ENCODE measurements around the gene ABHD17C. TPM values are rescaled to one million over a fixed set of nuclear protein-coding genes. Genes with fewer than 3 reads are reported as not detected.

Gene ABHD17C
- total and polyA plus RNA-seq, 2 experiments from 2014 or later: 2.1 to 8.3 TPM

GRCh38 chr15:80780416-80781221 is 85.5 kb downstream of the ABHD17C start:
- Histone ChIP-seq H3K27ac (no peak overlapping the region), H4K20me1 (ENCODE audit: insufficient read depth) (0 out of 2 replicates have a peak, but pooled peaks cover 15% of the 10 kb centered on the region), H3K79me2 (ENCODE audit: insufficient read depth) (peaks cover 22% of the 10 kb centered on the region; the same call in 1 of the 2 replicates), H3K9me3 (ENCODE audit: low read depth) (no peaks in the 10 kb centered on the region), H3K9ac (peak overlapping the region; percentile 53), H3K9me2 (ENCODE audit: insufficient read depth) (no peaks in the 10 kb centered on the region), H3F3A (ENCODE audit: insufficient read depth) (peaks cover 76% of the 10 kb centered on the region), H3K36me3 (ENCODE audit: low read depth) (peaks cover 21% of the 10 kb centered on the region), H3K4me1 (ENCODE audit: insufficient read depth) (peaks cover 33% of the 10 kb centered on the region), H3K27me3 (replicated peaks; ENCODE audit: insufficient read depth) (no peaks in the 10 kb centered on the region), H3K4me2 (ENCODE audit: unreplicated experiment) (peak overlapping the region; percentile 87), H2AFZ (peak overlapping the region; percentile 54), H3K4me3 (peak overlapping the region; percentile 76)
- in situ Hi-C loops (cut with MboI): loop anchor here (5.0 kb wide), 1 partner anchor 323 kb away; no protein-coding TSS in a partner anchor
- TF ChIP-seq EZH2phosphoT487 (IDR thresholded peaks at IDR 0.05; ENCODE audit: insufficient read depth, low read depth) (no peak), EZH2 (IDR thresholded peaks at IDR 0.05; ENCODE audit: insufficient read depth, poor library complexity, severe bottlenecking) (no peak)
- DNase-seq: peak; percentile 85
- WGBS, 2 experiments (ENCODE audit: low coverage in 1 of 2, low lambda C conversion rate in 2 of 2, missing lambda C conversion rate in 2 of 2): 5 to 10% methylated on average over 30 to 35 of the region's 40 CpGs

DNA sequence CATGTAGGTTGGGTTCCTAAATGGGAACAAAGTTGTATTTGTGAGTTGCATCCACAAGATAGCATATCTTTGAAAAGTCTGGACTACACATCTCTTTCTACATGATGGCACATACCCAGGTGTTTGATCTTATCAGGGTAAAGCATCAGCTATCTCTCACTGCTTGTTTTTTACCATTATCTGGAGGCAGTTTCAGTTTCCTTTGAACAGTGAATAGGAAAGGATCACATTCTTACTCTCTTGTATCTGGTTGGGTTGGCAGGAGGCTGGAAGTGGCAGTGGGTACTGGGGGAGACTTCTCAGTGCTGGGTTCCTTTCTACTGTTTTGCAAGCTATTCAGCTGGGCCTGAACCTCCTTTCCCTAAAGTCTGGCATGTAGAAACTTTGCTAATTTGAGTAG is 88.2 kb downstream of the ABHD17C start:
- no peak overlapping the region for H3K9ac ChIP-seq
- no peak overlapping the region for H2AFZ ChIP-seq
- H3K36me3 ChIP-seq (ENCODE audit: low read depth): peaks cover 21% of the 10 kb centered on the region
- TF ChIP-seq EZH2phosphoT487 (IDR thresholded peaks at IDR 0.05; ENCODE audit: insufficient read depth, low read depth) (no peak), EZH2 (IDR thresholded peaks at IDR 0.05; ENCODE audit: insufficient read depth, poor library complexity, severe bottlenecking) (no peak)
- peak overlapping the region; percentile 76; the same call in 1 of the 2 replicates for H3K4me3 ChIP-seq
- no peak overlapping the region for H3K27ac ChIP-seq
- H3K79me2 ChIP-seq (ENCODE audit: insufficient read depth): peaks cover 22% of the 10 kb centered on the region; the same call in 1 of the 2 replicates
- H3K9me3 ChIP-seq (ENCODE audit: low read depth): no peaks in the 10 kb centered on the region
- H3K27me3 ChIP-seq (replicated peaks; ENCODE audit: insufficient read depth): no peaks in the 10 kb centered on the region
- DNase-seq: no peak
- 0 out of 2 replicates have a peak, but pooled peaks cover 15% of the 10 kb centered on the region for H4K20me1 ChIP-seq (ENCODE audit: insufficient read depth)
- in situ Hi-C loops (cut with MboI): loop anchor here (5.0 kb wide), 1 partner anchor 326 kb away; no protein-coding TSS in a partner anchor
- H3K4me1 ChIP-seq (ENCODE audit: insufficient read depth): peaks cover 14% of the 10 kb centered on the region
- H3K4me2 ChIP-seq (ENCODE audit: unreplicated experiment): peak overlapping the region; percentile 20
- peaks cover 75% of the 10 kb centered on the region for H3F3A ChIP-seq (ENCODE audit: insufficient read depth)
- H3K9me2 ChIP-seq (ENCODE audit: insufficient read depth): no peaks in the 10 kb centered on the region

- peaks cover 27% of the 10 kb centered on the region for H3K4me1 ChIP-seq (ENCODE audit: insufficient read depth)
- H3K27me3 ChIP-seq (replicated peaks; ENCODE audit: insufficient read depth): no peaks in the 10 kb centered on the region
- 0 out of 2 replicates have a peak, but pooled peaks cover 15% of the 10 kb centered on the region for H4K20me1 ChIP-seq (ENCODE audit: insufficient read depth)
- H3K9ac ChIP-seq: no peak overlapping the region
- peaks cover 24% of the 10 kb centered on the region for H3K36me3 ChIP-seq (ENCODE audit: low read depth)
- peaks cover 20% of the 10 kb centered on the region; the same call in 1 of the 2 replicates for H3K79me2 ChIP-seq (ENCODE audit: insufficient read depth)
- in situ Hi-C loops (cut with MboI): no loop called here
- 68 to 73% methylated on average over 5 of the region's 5 CpGs for WGBS, 2 experiments (ENCODE audit: low coverage in 1 of 2, low lambda C conversion rate in 2 of 2, missing lambda C conversion rate in 2 of 2)
- no peak overlapping the region for H3K4me3 ChIP-seq
- peak; percentile 73 for DNase-seq
- H3K9me2 ChIP-seq (ENCODE audit: insufficient read depth): no peaks in the 10 kb centered on the region
- H3K9me3 ChIP-seq (ENCODE audit: low read depth): no peaks in the 10 kb centered on the region
- no peak overlapping the region for H3K4me2 ChIP-seq (ENCODE audit: unreplicated experiment)
- TF ChIP-seq EZH2phosphoT487 (IDR thresholded peaks at IDR 0.05; ENCODE audit: insufficient read depth, low read depth) (no peak), EZH2 (IDR thresholded peaks at IDR 0.05; ENCODE audit: insufficient read depth, poor library complexity, severe bottlenecking) (no peak)
- peaks cover 90% of the 10 kb centered on the region for H3F3A ChIP-seq (ENCODE audit: insufficient read depth)
- no peak overlapping the region for H2AFZ ChIP-seq
- H3K27ac ChIP-seq: no peak overlapping the region
Measured at GRCh38 chr15:80785335-80785734, 90.2 kb downstream of the ABHD17C start.

DNA sequence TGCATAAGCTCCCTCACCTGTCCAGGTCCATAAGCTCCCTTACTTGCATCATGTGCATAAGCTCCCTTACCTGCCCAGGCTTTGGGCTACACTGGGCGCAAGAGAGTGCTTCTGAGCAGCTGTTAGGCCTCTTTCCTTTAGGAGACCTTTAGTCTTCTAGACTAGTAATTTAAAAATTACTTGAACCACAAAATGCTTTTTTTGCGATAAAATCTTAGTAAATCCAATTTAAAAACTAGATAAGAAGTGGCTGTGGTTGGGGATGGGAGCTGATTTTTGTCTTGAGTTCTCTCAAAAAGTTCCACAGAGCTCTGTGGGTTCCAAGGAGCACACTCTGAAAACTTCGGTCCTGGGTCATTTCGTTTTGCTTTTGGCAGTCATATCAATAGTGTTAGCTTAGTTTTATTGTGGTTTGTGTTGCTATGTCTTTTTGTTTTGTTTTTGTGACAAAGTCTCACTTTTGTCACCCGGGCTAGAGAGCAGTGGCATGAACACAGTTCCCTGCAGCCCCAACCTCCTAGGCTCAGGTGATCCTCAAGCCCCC is 90.8 kb downstream of the ABHD17C start:
- H3K4me2 ChIP-seq (ENCODE audit: unreplicated experiment): no peak overlapping the region
- H3K9me2 ChIP-seq (ENCODE audit: insufficient read depth): no peaks in the 10 kb centered on the region
- peaks cover 14% of the 10 kb centered on the region; the same call in 1 of the 2 replicates for H3K79me2 ChIP-seq (ENCODE audit: insufficient read depth)
- H3K4me1 ChIP-seq (ENCODE audit: insufficient read depth): peaks cover 26% of the 10 kb centered on the region
- no peak for DNase-seq
- H4K20me1 ChIP-seq (ENCODE audit: insufficient read depth): 0 out of 2 replicates have a peak, but pooled peaks cover 15% of the 10 kb centered on the region
- in situ Hi-C loops (cut with MboI): no loop called here
- H3K27ac ChIP-seq: 0 out of 2 replicates have a peak overlapping the region, but pooled peaks have one; percentile 6
- H3K4me3 ChIP-seq: no peak overlapping the region
- TF ChIP-seq EZH2 (IDR thresholded peaks at IDR 0.05; ENCODE audit: insufficient read depth, poor library complexity, severe bottlenecking) (no peak), EZH2phosphoT487 (IDR thresholded peaks at IDR 0.05; ENCODE audit: insufficient read depth, low read depth) (no peak)
- peaks cover 95% of the 10 kb centered on the region for H3F3A ChIP-seq (ENCODE audit: insufficient read depth)
- no peak overlapping the region for H3K9ac ChIP-seq
- peaks cover 30% of the 10 kb centered on the region for H3K36me3 ChIP-seq (ENCODE audit: low read depth)
- no peak overlapping the region for H2AFZ ChIP-seq
- 88 to 91% methylated on average over 5 of the region's 5 CpGs for WGBS, 2 experiments (ENCODE audit: low coverage in 1 of 2, low lambda C conversion rate in 2 of 2, missing lambda C conversion rate in 2 of 2)
- H3K9me3 ChIP-seq (ENCODE audit: low read depth): no peaks in the 10 kb centered on the region
- H3K27me3 ChIP-seq (replicated peaks; ENCODE audit: insufficient read depth): no peaks in the 10 kb centered on the region

All from GM23248 (cell line).